ENCODE data around the gene CCDC192.

GRCh38 chr5:127699416-127699815, 3.8 kb upstream of the CCDC192 start:
- TF ChIP-seq CTCF (IDR thresholded peaks at IDR 0.05; ENCODE audit: insufficient read depth, low read length, poor library complexity, severe bottlenecking) (no peak), EZH2phosphoT487 (conservative IDR thresholded peaks at IDR 0.05; ENCODE audit: low read length) (no peak)

All from SU-DHL-6 (cell line).